ENCODE results near the gene ARL2BP. TPM values are rescaled to one million over a fixed set of nuclear protein-coding genes. Genes with fewer than 3 reads are reported as not detected.

The ARL2BP gene
- total and polyA plus RNA-seq, 2 of the 13 experiments (the other 11 are each of a cell fraction or from before 2014, with no cell fraction given): 64.3 to 67.6 TPM

DNA sequence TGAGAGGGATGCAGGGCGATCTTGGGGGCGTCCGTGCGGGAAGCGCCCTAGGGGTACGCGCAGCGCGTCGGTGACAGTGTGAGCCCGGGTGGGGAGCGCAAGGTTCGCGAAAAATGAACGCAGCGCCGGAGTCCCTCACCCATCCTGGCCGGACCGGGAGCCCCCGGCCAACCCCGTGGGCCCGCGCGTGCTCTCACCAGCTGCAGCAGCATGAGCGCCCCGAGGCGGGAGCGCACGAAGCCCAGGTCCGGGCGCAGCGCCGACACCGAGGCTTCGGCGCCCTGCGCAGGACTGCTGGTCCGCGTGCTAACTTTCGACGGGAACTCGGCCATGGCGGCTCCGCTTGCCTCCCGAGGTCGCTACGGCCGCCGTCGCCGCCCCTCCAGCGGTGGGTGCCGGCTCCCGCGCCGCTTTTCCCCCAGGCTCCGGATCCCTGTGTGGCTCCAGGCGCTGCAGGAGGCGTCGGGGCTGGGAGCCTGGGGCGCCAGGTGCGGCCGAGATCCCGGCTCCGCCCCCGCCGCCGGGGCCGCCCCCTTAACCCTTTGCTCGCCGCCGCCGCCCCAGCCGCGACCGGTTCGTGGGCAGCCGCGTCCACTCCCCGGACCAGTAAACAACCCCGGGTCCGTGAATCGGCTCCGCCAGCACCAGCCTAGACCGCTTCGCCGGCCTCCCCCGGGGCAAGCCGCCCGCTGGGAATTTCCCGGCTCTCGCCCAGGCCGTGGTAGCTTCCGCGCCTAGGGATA, 39.3 kb downstream of the ARL2BP start, which contains the start of gene PLLP (continued):
- TF ChIP-seq, protein P1, sequence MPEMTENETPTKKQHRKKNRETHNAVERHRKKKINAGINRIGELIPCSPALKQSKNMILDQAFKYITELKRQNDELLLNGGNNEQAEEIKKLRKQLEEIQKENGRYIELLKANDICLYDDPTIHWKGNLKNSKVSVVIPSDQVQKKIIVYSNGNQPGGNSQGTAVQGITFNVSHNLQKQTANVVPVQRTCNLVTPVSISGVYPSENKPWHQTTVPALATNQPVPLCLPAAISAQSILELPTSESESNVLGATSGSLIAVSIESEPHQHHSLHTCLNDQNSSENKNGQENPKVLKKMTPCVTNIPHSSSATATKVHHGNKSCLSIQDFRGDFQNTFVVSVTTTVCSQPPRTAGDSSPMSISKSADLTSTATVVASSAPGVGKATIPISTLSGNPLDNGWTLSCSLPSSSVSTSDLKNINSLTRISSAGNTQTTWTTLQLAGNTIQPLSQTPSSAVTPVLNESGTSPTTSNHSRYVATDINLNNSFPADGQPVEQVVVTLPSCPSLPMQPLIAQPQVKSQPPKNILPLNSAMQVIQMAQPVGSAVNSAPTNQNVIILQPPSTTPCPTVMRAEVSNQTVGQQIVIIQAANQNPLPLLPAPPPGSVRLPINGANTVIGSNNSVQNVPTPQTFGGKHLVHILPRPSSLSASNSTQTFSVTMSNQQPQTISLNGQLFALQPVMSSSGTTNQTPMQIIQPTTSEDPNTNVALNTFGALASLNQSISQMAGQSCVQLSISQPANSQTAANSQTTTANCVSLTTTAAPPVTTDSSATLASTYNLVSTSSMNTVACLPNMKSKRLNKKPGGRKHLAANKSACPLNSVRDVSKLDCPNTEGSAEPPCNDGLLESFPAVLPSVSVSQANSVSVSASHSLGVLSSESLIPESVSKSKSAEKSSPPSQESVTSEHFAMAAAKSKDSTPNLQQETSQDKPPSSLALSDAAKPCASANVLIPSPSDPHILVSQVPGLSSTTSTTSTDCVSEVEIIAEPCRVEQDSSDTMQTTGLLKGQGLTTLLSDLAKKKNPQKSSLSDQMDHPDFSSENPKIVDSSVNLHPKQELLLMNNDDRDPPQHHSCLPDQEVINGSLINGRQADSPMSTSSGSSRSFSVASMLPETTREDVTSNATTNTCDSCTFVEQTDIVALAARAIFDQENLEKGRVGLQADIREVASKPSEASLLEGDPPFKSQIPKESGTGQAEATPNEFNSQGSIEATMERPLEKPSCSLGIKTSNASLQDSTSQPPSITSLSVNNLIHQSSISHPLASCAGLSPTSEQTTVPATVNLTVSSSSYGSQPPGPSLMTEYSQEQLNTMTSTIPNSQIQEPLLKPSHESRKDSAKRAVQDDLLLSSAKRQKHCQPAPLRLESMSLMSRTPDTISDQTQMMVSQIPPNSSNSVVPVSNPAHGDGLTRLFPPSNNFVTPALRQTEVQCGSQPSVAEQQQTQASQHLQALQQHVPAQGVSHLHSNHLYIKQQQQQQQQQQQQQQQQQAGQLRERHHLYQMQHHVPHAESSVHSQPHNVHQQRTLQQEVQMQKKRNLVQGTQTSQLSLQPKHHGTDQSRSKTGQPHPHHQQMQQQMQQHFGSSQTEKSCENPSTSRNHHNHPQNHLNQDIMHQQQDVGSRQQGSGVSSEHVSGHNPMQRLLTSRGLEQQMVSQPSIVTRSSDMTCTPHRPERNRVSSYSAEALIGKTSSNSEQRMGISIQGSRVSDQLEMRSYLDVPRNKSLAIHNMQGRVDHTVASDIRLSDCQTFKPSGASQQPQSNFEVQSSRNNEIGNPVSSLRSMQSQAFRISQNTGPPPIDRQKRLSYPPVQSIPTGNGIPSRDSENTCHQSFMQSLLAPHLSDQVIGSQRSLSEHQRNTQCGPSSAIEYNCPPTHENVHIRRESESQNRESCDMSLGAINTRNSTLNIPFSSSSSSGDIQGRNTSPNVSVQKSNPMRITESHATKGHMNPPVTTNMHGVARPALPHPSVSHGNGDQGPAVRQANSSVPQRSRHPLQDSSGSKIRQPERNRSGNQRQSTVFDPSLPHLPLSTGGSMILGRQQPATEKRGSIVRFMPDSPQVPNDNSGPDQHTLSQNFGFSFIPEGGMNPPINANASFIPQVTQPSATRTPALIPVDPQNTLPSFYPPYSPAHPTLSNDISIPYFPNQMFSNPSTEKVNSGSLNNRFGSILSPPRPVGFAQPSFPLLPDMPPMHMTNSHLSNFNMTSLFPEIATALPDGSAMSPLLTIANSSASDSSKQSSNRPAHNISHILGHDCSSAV (CRISPR knock-in tag; IDR thresholded peaks at IDR 0.05; ENCODE audit: borderline replicate concordance): peak; percentile 92; the same call in 1 of the 2 replicates
- peak; percentile 59; the same call in 1 of the 2 replicates for TF ChIP-seq ZNF160 (CRISPR knock-in tag; IDR thresholded peaks at IDR 0.05)
- no peak for TF ChIP-seq ZKSCAN5 (CRISPR knock-in tag; IDR thresholded peaks at IDR 0.05)
- TF ChIP-seq, protein P2, sequence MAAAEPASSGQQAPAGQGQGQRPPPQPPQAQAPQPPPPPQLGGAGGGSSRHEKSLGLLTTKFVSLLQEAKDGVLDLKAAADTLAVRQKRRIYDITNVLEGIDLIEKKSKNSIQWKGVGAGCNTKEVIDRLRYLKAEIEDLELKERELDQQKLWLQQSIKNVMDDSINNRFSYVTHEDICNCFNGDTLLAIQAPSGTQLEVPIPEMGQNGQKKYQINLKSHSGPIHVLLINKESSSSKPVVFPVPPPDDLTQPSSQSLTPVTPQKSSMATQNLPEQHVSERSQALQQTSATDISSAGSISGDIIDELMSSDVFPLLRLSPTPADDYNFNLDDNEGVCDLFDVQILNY (CRISPR knock-in tag; conservative IDR thresholded peaks at IDR 0.05): no peak
- peak; percentile 82 for TF ChIP-seq NCOA1 (CRISPR knock-in tag; IDR thresholded peaks at IDR 0.05)
- no peak for TF ChIP-seq MYNN (CRISPR knock-in tag; IDR thresholded peaks at IDR 0.05; ENCODE audit: low read depth)
- TF ChIP-seq MEF2D (CRISPR knock-in tag; IDR thresholded peaks at IDR 0.05): no peak
- peak; percentile 91 for TF ChIP-seq RFXAP (CRISPR knock-in tag; IDR thresholded peaks at IDR 0.05; ENCODE audit: borderline replicate concordance)
- TF ChIP-seq, protein P3, sequence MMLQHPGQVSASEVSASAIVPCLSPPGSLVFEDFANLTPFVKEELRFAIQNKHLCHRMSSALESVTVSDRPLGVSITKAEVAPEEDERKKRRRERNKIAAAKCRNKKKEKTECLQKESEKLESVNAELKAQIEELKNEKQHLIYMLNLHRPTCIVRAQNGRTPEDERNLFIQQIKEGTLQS (CRISPR knock-in tag; IDR thresholded peaks at IDR 0.05): no peak
- peak; percentile 79; the same call in 1 of the 2 replicates for TF ChIP-seq NFATC3 (CRISPR knock-in tag; IDR thresholded peaks at IDR 0.05)
- TF ChIP-seq, protein P4, sequence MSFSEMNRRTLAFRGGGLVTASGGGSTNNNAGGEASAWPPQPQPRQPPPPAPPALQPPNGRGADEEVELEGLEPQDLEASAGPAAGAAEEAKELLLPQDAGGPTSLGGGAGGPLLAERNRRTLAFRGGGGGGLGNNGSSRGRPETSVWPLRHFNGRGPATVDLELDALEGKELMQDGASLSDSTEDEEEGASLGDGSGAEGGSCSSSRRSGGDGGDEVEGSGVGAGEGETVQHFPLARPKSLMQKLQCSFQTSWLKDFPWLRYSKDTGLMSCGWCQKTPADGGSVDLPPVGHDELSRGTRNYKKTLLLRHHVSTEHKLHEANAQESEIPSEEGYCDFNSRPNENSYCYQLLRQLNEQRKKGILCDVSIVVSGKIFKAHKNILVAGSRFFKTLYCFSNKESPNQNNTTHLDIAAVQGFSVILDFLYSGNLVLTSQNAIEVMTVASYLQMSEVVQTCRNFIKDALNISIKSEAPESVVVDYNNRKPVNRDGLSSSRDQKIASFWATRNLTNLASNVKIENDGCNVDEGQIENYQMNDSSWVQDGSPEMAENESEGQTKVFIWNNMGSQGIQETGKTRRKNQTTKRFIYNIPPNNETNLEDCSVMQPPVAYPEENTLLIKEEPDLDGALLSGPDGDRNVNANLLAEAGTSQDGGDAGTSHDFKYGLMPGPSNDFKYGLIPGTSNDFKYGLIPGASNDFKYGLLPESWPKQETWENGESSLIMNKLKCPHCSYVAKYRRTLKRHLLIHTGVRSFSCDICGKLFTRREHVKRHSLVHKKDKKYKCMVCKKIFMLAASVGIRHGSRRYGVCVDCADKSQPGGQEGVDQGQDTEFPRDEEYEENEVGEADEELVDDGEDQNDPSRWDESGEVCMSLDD (CRISPR knock-in tag; IDR thresholded peaks at IDR 0.05; ENCODE audit: borderline replicate concordance): peak; percentile 34; the same call in 1 of the 2 replicates
- TF ChIP-seq ARNT2 (CRISPR knock-in tag; IDR thresholded peaks at IDR 0.05; ENCODE audit: low read depth): peak; percentile 99
- TF ChIP-seq, protein P5, sequence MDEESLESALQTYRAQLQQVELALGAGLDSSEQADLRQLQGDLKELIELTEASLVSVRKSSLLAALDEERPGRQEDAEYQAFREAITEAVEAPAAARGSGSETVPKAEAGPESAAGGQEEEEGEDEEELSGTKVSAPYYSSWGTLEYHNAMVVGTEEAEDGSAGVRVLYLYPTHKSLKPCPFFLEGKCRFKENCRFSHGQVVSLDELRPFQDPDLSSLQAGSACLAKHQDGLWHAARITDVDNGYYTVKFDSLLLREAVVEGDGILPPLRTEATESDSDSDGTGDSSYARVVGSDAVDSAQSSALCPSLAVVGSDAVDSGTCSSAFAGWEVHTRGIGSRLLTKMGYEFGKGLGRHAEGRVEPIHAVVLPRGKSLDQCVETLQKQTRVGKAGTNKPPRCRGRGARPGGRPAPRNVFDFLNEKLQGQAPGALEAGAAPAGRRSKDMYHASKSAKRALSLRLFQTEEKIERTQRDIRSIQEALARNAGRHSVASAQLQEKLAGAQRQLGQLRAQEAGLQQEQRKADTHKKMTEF (CRISPR knock-in tag; IDR thresholded peaks at IDR 0.05): peak; percentile 96
- no peak for TF ChIP-seq NR2C2 (CRISPR knock-in tag; IDR thresholded peaks at IDR 0.05; ENCODE audit: borderline replicate concordance)
- no peak for TF ChIP-seq RBAK (CRISPR knock-in tag; IDR thresholded peaks at IDR 0.05)
